ENCODE results near the gene UQCR10. TPM values are rescaled to one million over a fixed set of nuclear protein-coding genes. Genes with fewer than 3 reads are reported as not detected.

The UQCR10 gene
- total RNA-seq, 1 experiment from 2014 or later: 93.7 TPM

DNA sequence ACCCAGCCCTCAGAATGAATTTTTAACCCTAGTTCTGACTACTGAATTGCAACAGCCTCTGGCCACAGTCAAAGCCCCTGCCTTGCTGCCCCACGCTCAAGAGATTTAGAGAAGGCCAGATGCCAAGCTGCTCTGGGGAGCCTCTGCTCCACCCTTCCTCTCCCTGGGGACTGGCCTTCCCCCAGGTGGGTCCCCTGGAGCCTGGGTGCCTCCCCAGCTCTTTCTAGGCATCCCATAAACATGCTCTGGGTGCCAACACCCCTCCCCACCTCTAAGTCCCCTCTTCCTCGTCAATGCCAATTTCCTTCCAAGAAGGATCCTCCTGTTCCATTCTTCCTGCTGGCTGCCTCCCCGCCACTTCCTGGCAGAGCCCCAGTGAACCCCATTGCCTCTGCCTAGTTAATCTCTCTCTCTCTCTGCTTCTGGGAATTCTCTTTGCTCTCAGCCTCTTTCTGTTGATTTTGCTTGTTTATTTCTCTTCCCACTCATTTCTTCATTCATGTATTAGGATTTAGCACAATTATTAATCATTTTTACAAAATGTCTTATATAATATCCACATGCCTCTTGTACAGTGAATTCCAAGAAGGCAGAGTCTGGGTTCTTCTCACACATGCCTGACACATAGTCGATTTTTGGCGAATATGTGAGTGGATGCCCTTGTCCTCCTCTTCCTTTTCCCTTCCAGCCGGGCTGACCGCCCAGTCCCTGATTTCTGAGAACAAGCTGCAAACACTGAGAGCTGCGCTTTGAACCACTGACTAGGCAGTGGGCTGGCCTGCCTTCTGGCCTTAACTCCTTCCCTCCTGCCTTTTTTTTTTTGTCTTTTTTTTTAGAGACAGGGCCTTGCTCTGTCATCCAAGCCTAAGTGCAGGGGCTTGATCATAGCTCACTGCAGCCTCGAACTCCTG, 17.5 kb downstream of the UQCR10 start:
- no peaks in the 10 kb centered on the region for H3K36me3 ChIP-seq (ENCODE audit: control insufficient read depth, insufficient read depth, low read length)
- no peaks in the 10 kb centered on the region for H3K9me3 ChIP-seq (ENCODE audit: control insufficient read depth, insufficient read depth, low read depth, low read length)
- POLR2A ChIA-PET: no interaction called here
- CTCF ChIA-PET: no interaction called here
- TF ChIP-seq SIN3A (IDR thresholded peaks at IDR 0.05; ENCODE audit: borderline replicate concordance, insufficient read depth, low read depth, low read length) (no peak), POLR2AphosphoS5 (IDR thresholded peaks at IDR 0.05; ENCODE audit: low read depth, low read length) (no peak), TCF7L2 (IDR thresholded peaks at IDR 0.05; ENCODE audit: low read depth, low read length) (no peak)
- TF ChIP-seq, protein P1, sequence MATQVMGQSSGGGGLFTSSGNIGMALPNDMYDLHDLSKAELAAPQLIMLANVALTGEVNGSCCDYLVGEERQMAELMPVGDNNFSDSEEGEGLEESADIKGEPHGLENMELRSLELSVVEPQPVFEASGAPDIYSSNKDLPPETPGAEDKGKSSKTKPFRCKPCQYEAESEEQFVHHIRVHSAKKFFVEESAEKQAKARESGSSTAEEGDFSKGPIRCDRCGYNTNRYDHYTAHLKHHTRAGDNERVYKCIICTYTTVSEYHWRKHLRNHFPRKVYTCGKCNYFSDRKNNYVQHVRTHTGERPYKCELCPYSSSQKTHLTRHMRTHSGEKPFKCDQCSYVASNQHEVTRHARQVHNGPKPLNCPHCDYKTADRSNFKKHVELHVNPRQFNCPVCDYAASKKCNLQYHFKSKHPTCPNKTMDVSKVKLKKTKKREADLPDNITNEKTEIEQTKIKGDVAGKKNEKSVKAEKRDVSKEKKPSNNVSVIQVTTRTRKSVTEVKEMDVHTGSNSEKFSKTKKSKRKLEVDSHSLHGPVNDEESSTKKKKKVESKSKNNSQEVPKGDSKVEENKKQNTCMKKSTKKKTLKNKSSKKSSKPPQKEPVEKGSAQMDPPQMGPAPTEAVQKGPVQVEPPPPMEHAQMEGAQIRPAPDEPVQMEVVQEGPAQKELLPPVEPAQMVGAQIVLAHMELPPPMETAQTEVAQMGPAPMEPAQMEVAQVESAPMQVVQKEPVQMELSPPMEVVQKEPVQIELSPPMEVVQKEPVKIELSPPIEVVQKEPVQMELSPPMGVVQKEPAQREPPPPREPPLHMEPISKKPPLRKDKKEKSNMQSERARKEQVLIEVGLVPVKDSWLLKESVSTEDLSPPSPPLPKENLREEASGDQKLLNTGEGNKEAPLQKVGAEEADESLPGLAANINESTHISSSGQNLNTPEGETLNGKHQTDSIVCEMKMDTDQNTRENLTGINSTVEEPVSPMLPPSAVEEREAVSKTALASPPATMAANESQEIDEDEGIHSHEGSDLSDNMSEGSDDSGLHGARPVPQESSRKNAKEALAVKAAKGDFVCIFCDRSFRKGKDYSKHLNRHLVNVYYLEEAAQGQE (IDR thresholded peaks at IDR 0.05; ENCODE audit: insufficient read depth in 1 of 2, low read depth in 2 of 2, low read length in 1 of 2): no peak
- TF ChIP-seq, protein P2, sequence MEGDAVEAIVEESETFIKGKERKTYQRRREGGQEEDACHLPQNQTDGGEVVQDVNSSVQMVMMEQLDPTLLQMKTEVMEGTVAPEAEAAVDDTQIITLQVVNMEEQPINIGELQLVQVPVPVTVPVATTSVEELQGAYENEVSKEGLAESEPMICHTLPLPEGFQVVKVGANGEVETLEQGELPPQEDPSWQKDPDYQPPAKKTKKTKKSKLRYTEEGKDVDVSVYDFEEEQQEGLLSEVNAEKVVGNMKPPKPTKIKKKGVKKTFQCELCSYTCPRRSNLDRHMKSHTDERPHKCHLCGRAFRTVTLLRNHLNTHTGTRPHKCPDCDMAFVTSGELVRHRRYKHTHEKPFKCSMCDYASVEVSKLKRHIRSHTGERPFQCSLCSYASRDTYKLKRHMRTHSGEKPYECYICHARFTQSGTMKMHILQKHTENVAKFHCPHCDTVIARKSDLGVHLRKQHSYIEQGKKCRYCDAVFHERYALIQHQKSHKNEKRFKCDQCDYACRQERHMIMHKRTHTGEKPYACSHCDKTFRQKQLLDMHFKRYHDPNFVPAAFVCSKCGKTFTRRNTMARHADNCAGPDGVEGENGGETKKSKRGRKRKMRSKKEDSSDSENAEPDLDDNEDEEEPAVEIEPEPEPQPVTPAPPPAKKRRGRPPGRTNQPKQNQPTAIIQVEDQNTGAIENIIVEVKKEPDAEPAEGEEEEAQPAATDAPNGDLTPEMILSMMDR (IDR thresholded peaks at IDR 0.05): no peak
- H3K4me1 ChIP-seq (ENCODE audit: control insufficient read depth, insufficient read depth, low read length): peaks cover 4% of the 10 kb centered on the region; the same call in 1 of the 2 replicates
- H3K27ac ChIP-seq (ENCODE audit: low read length): no peak overlapping the region
- intact Hi-C loops (cut with micrococcal nuclease; ENCODE audit: unreplicated experiment) (no loop called here), in situ Hi-C loops (cut with HindIII; ENCODE audit: low pct_unique_long_range_greater_than_20kb, low sequenced_read_pairs) (no loop called here)
- H3K4me3 ChIP-seq (ENCODE audit: low read depth in 2 of 2, low read length in 2 of 2): no peak overlapping the region
- BruUV-seq (replicated peaks): no TSS peak
- no peak for DNase-seq (ENCODE audit: low read depth, low spot score)
- ATAC-seq: no peak
- H3K27me3 ChIP-seq (ENCODE audit: control insufficient read depth, insufficient read depth, low read length): no peaks in the 10 kb centered on the region

DNA sequence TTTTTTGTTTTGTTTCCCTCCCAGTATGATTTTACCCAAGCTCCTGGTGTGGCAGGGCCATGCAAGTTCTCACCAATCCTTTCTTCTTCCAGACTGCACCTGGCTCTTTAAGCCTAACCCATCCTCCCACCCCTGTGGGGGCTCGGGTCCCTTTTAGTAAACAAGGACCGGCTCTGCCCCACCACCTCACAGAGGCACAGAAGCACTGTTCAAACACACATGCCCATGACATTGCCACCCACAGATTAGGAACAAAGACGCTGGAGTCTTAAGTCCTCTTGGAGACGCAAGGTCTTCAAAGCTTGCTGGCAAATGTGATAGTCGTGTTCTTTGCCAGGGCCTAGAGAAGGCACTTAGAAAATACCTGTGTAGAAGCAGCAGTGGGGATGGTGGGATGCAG, 18.9 kb downstream of the UQCR10 start:
- peaks cover 3% of the 10 kb centered on the region; the same call in 1 of the 2 replicates for H3K4me1 ChIP-seq (ENCODE audit: control insufficient read depth, insufficient read depth, low read length)
- ATAC-seq (no peak), DNase-seq (ENCODE audit: low read depth, low spot score) (no peak)
- ChIA-PET CTCF (no interaction called here), POLR2A (interaction anchor here (0.5 kb wide), 1 partner anchor 10 kb away, joined by 16 read pairs; no protein-coding TSS in a partner anchor)
- BruUV-seq (replicated peaks): no TSS peak
- TF ChIP-seq TCF7L2 (IDR thresholded peaks at IDR 0.05; ENCODE audit: low read depth, low read length): no peak
- TF ChIP-seq, protein P2 (IDR thresholded peaks at IDR 0.05): no peak
- TF ChIP-seq POLR2AphosphoS5 (IDR thresholded peaks at IDR 0.05; ENCODE audit: low read depth, low read length): no peak
- TF ChIP-seq, protein P1 (IDR thresholded peaks at IDR 0.05; ENCODE audit: insufficient read depth in 1 of 2, low read depth in 2 of 2, low read length in 1 of 2): no peak
- no peak for TF ChIP-seq SIN3A (IDR thresholded peaks at IDR 0.05; ENCODE audit: borderline replicate concordance, insufficient read depth, low read depth, low read length)
- in situ Hi-C loops (cut with HindIII; ENCODE audit: low pct_unique_long_range_greater_than_20kb, low sequenced_read_pairs) (no loop called here), intact Hi-C loops (cut with micrococcal nuclease; ENCODE audit: unreplicated experiment) (no loop called here)
- H3K36me3 ChIP-seq (ENCODE audit: control insufficient read depth, insufficient read depth, low read length): no peaks in the 10 kb centered on the region
- no peak overlapping the region for H3K4me3 ChIP-seq (ENCODE audit: low read depth in 2 of 2, low read length in 2 of 2)
- no peak overlapping the region for H3K27ac ChIP-seq (ENCODE audit: low read length)
- H3K9me3 ChIP-seq (ENCODE audit: control insufficient read depth, insufficient read depth, low read depth, low read length): no peaks in the 10 kb centered on the region
- no peaks in the 10 kb centered on the region for H3K27me3 ChIP-seq (ENCODE audit: control insufficient read depth, insufficient read depth, low read length)

Data from Panc1 (cell line).